ENCODE data around the gene CDHR3. TPM values are rescaled to one million over a fixed set of nuclear protein-coding genes. Genes with fewer than 3 reads are reported as not detected.

Gene CDHR3
- total RNA-seq, 1 experiment from 2014 or later = 1.2 TPM

Other genes starting within 250 kb of the CDHR3 start
- gene ATXN7L1, start 86.7 kb upstream of the CDHR3 start, total RNA-seq (2014; rRNA removed) = 3.6 and 6.4 TPM in 2 replicates
- gene SYPL1, start 149.0 kb downstream of the CDHR3 start, total RNA-seq (2014; rRNA removed) = 79.5 and 88.1 TPM in 2 replicates

All from LHCN-M2 (cell line).